Measurements from ENCODE around the gene FANK1. TPM values are rescaled to one million over a fixed set of nuclear protein-coding genes. Genes with fewer than 3 reads are reported as not detected.

Gene FANK1
- polyA plus RNA-seq, 3 donors, result 0.20 TPM; not detected in 2

- H3K9ac ChIP-seq (ENCODE audit: insufficient read depth, low read length, poor library complexity, severe bottlenecking), result no peak overlapping the region
- no peak overlapping the region for H3K27ac ChIP-seq (ENCODE audit: low read depth in 1 of 2, low read length in 2 of 2)
- no peaks in the 10 kb centered on the region for H3K36me3 ChIP-seq (replicated peaks in 1 of 2; ENCODE audit: control insufficient read depth in 1 of 2, insufficient read depth in 2 of 2, low read length in 2 of 2)
- H3K4me2 ChIP-seq (replicated peaks; ENCODE audit: extremely low read depth, low read length, poor library complexity, severe bottlenecking), result no peak overlapping the region
- no peaks in the 10 kb centered on the region for H3K36me3 Mint-ChIP-seq
- H4K20me1 ChIP-seq (ENCODE audit: insufficient read depth, low read length), result no peaks in the 10 kb centered on the region
- H3K9me3 ChIP-seq (replicated peaks in 1 of 2; ENCODE audit: control insufficient read depth in 1 of 2, insufficient read depth in 1 of 2, low read length in 2 of 2), result no peaks in the 10 kb centered on the region
- H3K4me1 ChIP-seq (ENCODE audit: control insufficient read depth in 1 of 2, insufficient read depth in 2 of 2, low read length in 2 of 2), result no peaks in the 10 kb centered on the region
- intact Hi-C loops (cut with micrococcal nuclease), result no loop called here
- no peaks in the 10 kb centered on the region for H3K79me2 ChIP-seq (ENCODE audit: insufficient read depth, low read length)
- no peak overlapping the region for H3K4me3 ChIP-seq (replicated peaks in 1 of 3; ENCODE audit: low read depth in 2 of 3, low read length in 3 of 3)
- H3K27me3 ChIP-seq (ENCODE audit: control insufficient read depth in 2 of 2, insufficient read depth in 2 of 2, low read length in 2 of 2), result no peaks in the 10 kb centered on the region
- H3K4me1 Mint-ChIP-seq, result no peaks in the 10 kb centered on the region
- H3K9me3 Mint-ChIP-seq, result peaks cover 0 to 5% (median 2%) of the 10 kb centered on the region in 7 donors
- no peak overlapping the region for H2AFZ ChIP-seq (ENCODE audit: insufficient read depth, low read depth, low read length, poor library complexity, severe bottlenecking)
- H3K4me3 Mint-ChIP-seq, result no peak overlapping the region
- no peak for DNase-seq
- H3K27me3 Mint-ChIP-seq (ENCODE audit: low read depth in 3 of 3), result peaks cover 0 to 2% (median 2%) of the 10 kb centered on the region in 3 donors
- H3K27ac Mint-ChIP-seq, result no peak overlapping the region
- TF ChIP-seq CTCF (IDR thresholded peaks at IDR 0.05), result no peak
- WGBS (ENCODE audit: insufficient coverage), result 71% methylated on average over 1 of the region's 3 CpGs
Measured at GRCh38 chr10:126015413-126015812, 119.0 kb downstream of the FANK1 start.

GRCh38 chr10:126016156-126016805, 119.9 kb downstream of the FANK1 start:
- H3K27ac ChIP-seq (ENCODE audit: low read depth in 1 of 2, low read length in 2 of 2), result no peak overlapping the region
- H3K27me3 Mint-ChIP-seq (ENCODE audit: low read depth in 3 of 3), result peaks cover 0 to 2% (median 2%) of the 10 kb centered on the region in 3 donors
- WGBS (ENCODE audit: insufficient coverage), result 95% methylated on average over 3 of the region's 4 CpGs
- H3K9me3 ChIP-seq (replicated peaks in 1 of 2; ENCODE audit: control insufficient read depth in 1 of 2, insufficient read depth in 1 of 2, low read length in 2 of 2), result no peaks in the 10 kb centered on the region
- no peaks in the 10 kb centered on the region for H3K27me3 ChIP-seq (ENCODE audit: control insufficient read depth in 2 of 2, insufficient read depth in 2 of 2, low read length in 2 of 2)
- no peak overlapping the region for H3K4me3 Mint-ChIP-seq
- H3K9ac ChIP-seq (ENCODE audit: insufficient read depth, low read length, poor library complexity, severe bottlenecking), result no peak overlapping the region
- no peaks in the 10 kb centered on the region for H3K36me3 Mint-ChIP-seq
- no peak for DNase-seq
- no peak overlapping the region for H2AFZ ChIP-seq (ENCODE audit: insufficient read depth, low read depth, low read length, poor library complexity, severe bottlenecking)
- no peak overlapping the region for H3K4me2 ChIP-seq (replicated peaks; ENCODE audit: extremely low read depth, low read length, poor library complexity, severe bottlenecking)
- H3K79me2 ChIP-seq (ENCODE audit: insufficient read depth, low read length), result no peaks in the 10 kb centered on the region
- intact Hi-C loops (cut with micrococcal nuclease), result no loop called here
- no peaks in the 10 kb centered on the region for H3K4me1 Mint-ChIP-seq
- H3K36me3 ChIP-seq (replicated peaks in 1 of 2; ENCODE audit: control insufficient read depth in 1 of 2, insufficient read depth in 2 of 2, low read length in 2 of 2), result no peaks in the 10 kb centered on the region
- no peak for TF ChIP-seq CTCF (IDR thresholded peaks at IDR 0.05)
- no peak overlapping the region for H3K4me3 ChIP-seq (replicated peaks in 1 of 3; ENCODE audit: low read depth in 2 of 3, low read length in 3 of 3)
- H4K20me1 ChIP-seq (ENCODE audit: insufficient read depth, low read length), result no peaks in the 10 kb centered on the region
- peaks cover 0 to 4% (median 2%) of the 10 kb centered on the region in 7 donors for H3K9me3 Mint-ChIP-seq
- no peaks in the 10 kb centered on the region for H3K4me1 ChIP-seq (ENCODE audit: control insufficient read depth in 1 of 2, insufficient read depth in 2 of 2, low read length in 2 of 2)
- peak overlapping the region in 1 of 7 donors; percentile 1 for H3K27ac Mint-ChIP-seq

Data from CD14-positive monocyte (primary cell).